Uterus (tissue), 2 donors: ENCODE measurements around the gene STKLD1.
"Not testable (repeated sequence)": the region's sequence is repeated elsewhere in the genome, so short reads cannot be mapped to it uniquely, and the experiment has no call there.

Experiments
- POLR2A ChIP-seq, 2 donors: fragments of 450-650 bp; IDR thresholded peaks; one replicate each; pipeline ENCODE4 v1.6.1; 2016; ENCODE audit warnings: antibody characterized with exemption in 2 of 2, mild to moderate bottlenecking in 1 of 2, moderate library complexity in 1 of 2
- TF ChIP-seq, protein P1 (sequence below), 4 experiments: fragments of 200-600 bp in 2 of 4; fragments of 450-650 bp in 2 of 4; sonication (generic) in 2 of 4; IDR thresholded peaks; one replicate each; pipeline ENCODE4 v1.5.1; 2016 to 2019; ENCODE audit warnings: antibody characterized with exemption in 4 of 4, mild to moderate bottlenecking in 2 of 4, moderate library complexity in 1 of 4

DNA sequence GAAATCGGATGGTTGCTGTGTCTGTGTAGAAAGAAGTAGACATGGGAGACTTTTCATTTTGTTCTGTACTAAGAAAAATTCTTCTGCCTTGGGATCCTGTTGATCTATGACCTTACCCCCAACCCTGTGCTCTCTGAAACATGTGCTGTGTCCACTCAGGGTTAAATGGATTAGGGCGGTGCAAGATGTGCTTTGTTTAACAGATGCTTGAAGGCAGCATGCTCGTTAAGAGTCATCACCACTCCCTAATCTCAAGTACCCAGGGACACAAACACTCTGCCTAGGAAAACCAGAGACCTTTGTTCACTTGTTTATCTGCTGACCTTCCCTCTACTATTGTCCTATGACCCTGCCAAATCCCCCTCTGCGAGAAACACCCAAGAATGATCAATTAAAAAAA, 15.3 kb downstream of the STKLD1 start:
- not testable (repeated sequence) for TF ChIP-seq POLR2A (IDR thresholded peaks at IDR 0.05)
- TF ChIP-seq, protein P1, sequence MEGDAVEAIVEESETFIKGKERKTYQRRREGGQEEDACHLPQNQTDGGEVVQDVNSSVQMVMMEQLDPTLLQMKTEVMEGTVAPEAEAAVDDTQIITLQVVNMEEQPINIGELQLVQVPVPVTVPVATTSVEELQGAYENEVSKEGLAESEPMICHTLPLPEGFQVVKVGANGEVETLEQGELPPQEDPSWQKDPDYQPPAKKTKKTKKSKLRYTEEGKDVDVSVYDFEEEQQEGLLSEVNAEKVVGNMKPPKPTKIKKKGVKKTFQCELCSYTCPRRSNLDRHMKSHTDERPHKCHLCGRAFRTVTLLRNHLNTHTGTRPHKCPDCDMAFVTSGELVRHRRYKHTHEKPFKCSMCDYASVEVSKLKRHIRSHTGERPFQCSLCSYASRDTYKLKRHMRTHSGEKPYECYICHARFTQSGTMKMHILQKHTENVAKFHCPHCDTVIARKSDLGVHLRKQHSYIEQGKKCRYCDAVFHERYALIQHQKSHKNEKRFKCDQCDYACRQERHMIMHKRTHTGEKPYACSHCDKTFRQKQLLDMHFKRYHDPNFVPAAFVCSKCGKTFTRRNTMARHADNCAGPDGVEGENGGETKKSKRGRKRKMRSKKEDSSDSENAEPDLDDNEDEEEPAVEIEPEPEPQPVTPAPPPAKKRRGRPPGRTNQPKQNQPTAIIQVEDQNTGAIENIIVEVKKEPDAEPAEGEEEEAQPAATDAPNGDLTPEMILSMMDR (IDR thresholded peaks at IDR 0.05): not testable (repeated sequence)
